ENCODE measurements around the gene AP1S3.

The AP1S3 gene

GRCh38 chr2:223735035-223735640 is 102.2 kb downstream of the AP1S3 start:
- DNase-seq (ENCODE audit: low read depth, low spot score) = no peak
- Histone ChIP-seq H3K9me3 (ENCODE audit: insufficient read depth, low read length) (no peaks in the 10 kb centered on the region), H3K4me3 (ENCODE audit: insufficient read length, low read depth) (no peak overlapping the region), H3K27me3 (ENCODE audit: insufficient read depth, insufficient read length) (no peaks in the 10 kb centered on the region), H3K4me1 (ENCODE audit: insufficient read depth, insufficient read length) (no peaks in the 10 kb centered on the region), H3K36me3 (ENCODE audit: insufficient read depth, insufficient read length, low read length) (no peaks in the 10 kb centered on the region), H3K9ac (ENCODE audit: insufficient read length, low read depth) (no peak overlapping the region)
- TF ChIP-seq SUZ12 (IDR thresholded peaks at IDR 0.05; ENCODE audit: extremely low read depth, insufficient read depth, insufficient read length) (no peak), YY1 (IDR thresholded peaks at IDR 0.05; ENCODE audit: insufficient read depth, insufficient read length) (no peak), ZNF274 (IDR thresholded peaks at IDR 0.05; ENCODE audit: low read depth, low read length) (no peak)

GRCh38 chr2:223734346-223734745 is 103.0 kb downstream of the AP1S3 start:
- TF ChIP-seq SUZ12 (IDR thresholded peaks at IDR 0.05; ENCODE audit: extremely low read depth, insufficient read depth, insufficient read length) (no peak), YY1 (IDR thresholded peaks at IDR 0.05; ENCODE audit: insufficient read depth, insufficient read length) (no peak), ZNF274 (IDR thresholded peaks at IDR 0.05; ENCODE audit: low read depth, low read length) (no peak)

DNA sequence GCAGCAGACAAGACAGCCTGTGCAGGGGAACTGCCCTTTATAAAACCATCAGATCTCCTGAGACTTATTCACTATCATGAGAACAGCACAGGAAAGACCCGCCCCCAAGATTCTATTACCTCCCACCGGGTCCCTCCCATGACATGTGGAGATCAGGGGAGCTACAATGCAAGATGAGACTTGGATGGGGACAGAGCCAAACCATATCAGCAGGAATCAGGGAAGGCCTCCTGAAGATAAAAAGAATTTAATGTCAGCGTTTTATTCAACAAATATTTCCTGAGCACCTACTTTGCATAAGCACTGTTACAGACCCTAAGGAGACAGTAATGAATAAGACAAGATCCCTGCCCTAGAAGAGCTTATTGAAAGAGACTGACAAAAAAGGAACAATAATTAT is 105.0 kb downstream of the AP1S3 start:
- Histone ChIP-seq H3K9me3 (ENCODE audit: insufficient read depth, low read length) (no peaks in the 10 kb centered on the region), H3K4me3 (ENCODE audit: insufficient read length, low read depth) (no peak overlapping the region), H3K36me3 (ENCODE audit: insufficient read depth, insufficient read length, low read length) (no peaks in the 10 kb centered on the region), H3K4me1 (ENCODE audit: insufficient read depth, insufficient read length) (no peaks in the 10 kb centered on the region), H3K9ac (ENCODE audit: insufficient read length, low read depth) (no peak overlapping the region), H3K27me3 (ENCODE audit: insufficient read depth, insufficient read length) (no peaks in the 10 kb centered on the region)
- no peak for DNase-seq (ENCODE audit: low read depth, low spot score)
- no peak for TF ChIP-seq ZNF274 (IDR thresholded peaks at IDR 0.05; ENCODE audit: low read depth, low read length)
- no peak for TF ChIP-seq SUZ12 (IDR thresholded peaks at IDR 0.05; ENCODE audit: extremely low read depth, insufficient read depth, insufficient read length)
- no peak for TF ChIP-seq YY1 (IDR thresholded peaks at IDR 0.05; ENCODE audit: insufficient read depth, insufficient read length)

More at GRCh38 chr2:223734346-223734745, 103.0 kb downstream of the AP1S3 start:
- H3K9me3 ChIP-seq (ENCODE audit: insufficient read depth, low read length) = no peaks in the 10 kb centered on the region
- DNase-seq (ENCODE audit: low read depth, low spot score) = no peak
- H3K9ac ChIP-seq (ENCODE audit: insufficient read length, low read depth) = no peak overlapping the region
- no peak overlapping the region for H3K4me3 ChIP-seq (ENCODE audit: insufficient read length, low read depth)
- H3K36me3 ChIP-seq (ENCODE audit: insufficient read depth, insufficient read length, low read length) = no peaks in the 10 kb centered on the region
- H3K4me1 ChIP-seq (ENCODE audit: insufficient read depth, insufficient read length) = no peaks in the 10 kb centered on the region
- no peaks in the 10 kb centered on the region for H3K27me3 ChIP-seq (ENCODE audit: insufficient read depth, insufficient read length)

GRCh38 chr2:223731503-223731902 is 105.9 kb downstream of the AP1S3 start:
- no peaks in the 10 kb centered on the region for H3K27me3 ChIP-seq (ENCODE audit: insufficient read depth, insufficient read length)
- H3K4me1 ChIP-seq (ENCODE audit: insufficient read depth, insufficient read length) = peaks cover 3% of the 10 kb centered on the region
- H3K9ac ChIP-seq (ENCODE audit: insufficient read length, low read depth) = no peak overlapping the region
- DNase-seq (ENCODE audit: low read depth, low spot score) = no peak
- no peak overlapping the region for H3K4me3 ChIP-seq (ENCODE audit: insufficient read length, low read depth)
- no peaks in the 10 kb centered on the region for H3K9me3 ChIP-seq (ENCODE audit: insufficient read depth, low read length)
- TF ChIP-seq SUZ12 (IDR thresholded peaks at IDR 0.05; ENCODE audit: extremely low read depth, insufficient read depth, insufficient read length) (no peak), ZNF274 (IDR thresholded peaks at IDR 0.05; ENCODE audit: low read depth, low read length) (no peak), YY1 (IDR thresholded peaks at IDR 0.05; ENCODE audit: insufficient read depth, insufficient read length) (no peak)
- H3K36me3 ChIP-seq (ENCODE audit: insufficient read depth, insufficient read length, low read length) = no peaks in the 10 kb centered on the region

- H3K27me3 ChIP-seq (ENCODE audit: insufficient read depth, insufficient read length) = no peaks in the 10 kb centered on the region
- peaks cover 3% of the 10 kb centered on the region for H3K4me1 ChIP-seq (ENCODE audit: insufficient read depth, insufficient read length)
- no peak overlapping the region for H3K9ac ChIP-seq (ENCODE audit: insufficient read length, low read depth)
- no peaks in the 10 kb centered on the region for H3K9me3 ChIP-seq (ENCODE audit: insufficient read depth, low read length)
- no peaks in the 10 kb centered on the region for H3K36me3 ChIP-seq (ENCODE audit: insufficient read depth, insufficient read length, low read length)
- no peak for DNase-seq (ENCODE audit: low read depth, low spot score)
- no peak for TF ChIP-seq YY1 (IDR thresholded peaks at IDR 0.05; ENCODE audit: insufficient read depth, insufficient read length)
- TF ChIP-seq ZNF274 (IDR thresholded peaks at IDR 0.05; ENCODE audit: low read depth, low read length) = no peak
- TF ChIP-seq SUZ12 (IDR thresholded peaks at IDR 0.05; ENCODE audit: extremely low read depth, insufficient read depth, insufficient read length) = no peak
- H3K4me3 ChIP-seq (ENCODE audit: insufficient read length, low read depth) = no peak overlapping the region
Measured at GRCh38 chr2:223729781-223730180, 107.6 kb downstream of the AP1S3 start.

- Histone ChIP-seq H3K4me3 (ENCODE audit: insufficient read length, low read depth) (no peak overlapping the region), H3K4me1 (ENCODE audit: insufficient read depth, insufficient read length) (peaks cover 3% of the 10 kb centered on the region), H3K27me3 (ENCODE audit: insufficient read depth, insufficient read length) (no peaks in the 10 kb centered on the region), H3K36me3 (ENCODE audit: insufficient read depth, insufficient read length, low read length) (no peaks in the 10 kb centered on the region), H3K9ac (ENCODE audit: insufficient read length, low read depth) (no peak overlapping the region), H3K9me3 (ENCODE audit: insufficient read depth, low read length) (no peaks in the 10 kb centered on the region)
- TF ChIP-seq YY1 (IDR thresholded peaks at IDR 0.05; ENCODE audit: insufficient read depth, insufficient read length) (no peak), ZNF274 (IDR thresholded peaks at IDR 0.05; ENCODE audit: low read depth, low read length) (no peak), SUZ12 (IDR thresholded peaks at IDR 0.05; ENCODE audit: extremely low read depth, insufficient read depth, insufficient read length) (no peak)
- peak; percentile 63 for DNase-seq (ENCODE audit: low read depth, low spot score)
Measured at GRCh38 chr2:223727562-223727961, 109.8 kb downstream of the AP1S3 start.

- Histone ChIP-seq H3K9ac (ENCODE audit: insufficient read length, low read depth) (no peak overlapping the region), H3K4me1 (ENCODE audit: insufficient read depth, insufficient read length) (peaks cover 3% of the 10 kb centered on the region), H3K9me3 (ENCODE audit: insufficient read depth, low read length) (no peaks in the 10 kb centered on the region), H3K36me3 (ENCODE audit: insufficient read depth, insufficient read length, low read length) (peaks cover 8% of the 10 kb centered on the region), H3K27me3 (ENCODE audit: insufficient read depth, insufficient read length) (no peaks in the 10 kb centered on the region), H3K4me3 (ENCODE audit: insufficient read length, low read depth) (no peak overlapping the region)
- DNase-seq (ENCODE audit: low read depth, low spot score) = no peak
- TF ChIP-seq SUZ12 (IDR thresholded peaks at IDR 0.05; ENCODE audit: extremely low read depth, insufficient read depth, insufficient read length) (no peak), YY1 (IDR thresholded peaks at IDR 0.05; ENCODE audit: insufficient read depth, insufficient read length) (no peak), ZNF274 (IDR thresholded peaks at IDR 0.05; ENCODE audit: low read depth, low read length) (no peak)
Measured at GRCh38 chr2:223725986-223726970, 111.1 kb downstream of the AP1S3 start.

Data from NT2/D1 (cell line).